ENCODE measurements around the gene CYFIP2. TPM values are rescaled to one million over a fixed set of nuclear protein-coding genes. Genes with fewer than 3 reads are reported as not detected.

CYFIP2 gene
- total RNA-seq, 4 donors from 2014 or later = 11.3 to 51.5 (median 13.6) TPM

GRCh38 chr5:157221959-157222358, 44.0 kb upstream of the CYFIP2 start:
- H3K27me3 ChIP-seq = no peaks in the 10 kb centered on the region
- TF ChIP-seq, protein P1, sequence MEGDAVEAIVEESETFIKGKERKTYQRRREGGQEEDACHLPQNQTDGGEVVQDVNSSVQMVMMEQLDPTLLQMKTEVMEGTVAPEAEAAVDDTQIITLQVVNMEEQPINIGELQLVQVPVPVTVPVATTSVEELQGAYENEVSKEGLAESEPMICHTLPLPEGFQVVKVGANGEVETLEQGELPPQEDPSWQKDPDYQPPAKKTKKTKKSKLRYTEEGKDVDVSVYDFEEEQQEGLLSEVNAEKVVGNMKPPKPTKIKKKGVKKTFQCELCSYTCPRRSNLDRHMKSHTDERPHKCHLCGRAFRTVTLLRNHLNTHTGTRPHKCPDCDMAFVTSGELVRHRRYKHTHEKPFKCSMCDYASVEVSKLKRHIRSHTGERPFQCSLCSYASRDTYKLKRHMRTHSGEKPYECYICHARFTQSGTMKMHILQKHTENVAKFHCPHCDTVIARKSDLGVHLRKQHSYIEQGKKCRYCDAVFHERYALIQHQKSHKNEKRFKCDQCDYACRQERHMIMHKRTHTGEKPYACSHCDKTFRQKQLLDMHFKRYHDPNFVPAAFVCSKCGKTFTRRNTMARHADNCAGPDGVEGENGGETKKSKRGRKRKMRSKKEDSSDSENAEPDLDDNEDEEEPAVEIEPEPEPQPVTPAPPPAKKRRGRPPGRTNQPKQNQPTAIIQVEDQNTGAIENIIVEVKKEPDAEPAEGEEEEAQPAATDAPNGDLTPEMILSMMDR (IDR thresholded peaks at IDR 0.05) = no peak
- TF ChIP-seq POLR2A (IDR thresholded peaks at IDR 0.05) = no peak
- H3K36me3 ChIP-seq = no peaks in the 10 kb centered on the region
- no peak overlapping the region for H3K4me3 ChIP-seq
- no peak for DNase-seq
- intact Hi-C loops (cut with DNase I; ENCODE audit: low total_unique reads) = no loop called here
- H3K4me1 ChIP-seq = no peaks in the 10 kb centered on the region
- no peak overlapping the region for H3K27ac ChIP-seq
- no peaks in the 10 kb centered on the region for H3K9me3 ChIP-seq

DNA sequence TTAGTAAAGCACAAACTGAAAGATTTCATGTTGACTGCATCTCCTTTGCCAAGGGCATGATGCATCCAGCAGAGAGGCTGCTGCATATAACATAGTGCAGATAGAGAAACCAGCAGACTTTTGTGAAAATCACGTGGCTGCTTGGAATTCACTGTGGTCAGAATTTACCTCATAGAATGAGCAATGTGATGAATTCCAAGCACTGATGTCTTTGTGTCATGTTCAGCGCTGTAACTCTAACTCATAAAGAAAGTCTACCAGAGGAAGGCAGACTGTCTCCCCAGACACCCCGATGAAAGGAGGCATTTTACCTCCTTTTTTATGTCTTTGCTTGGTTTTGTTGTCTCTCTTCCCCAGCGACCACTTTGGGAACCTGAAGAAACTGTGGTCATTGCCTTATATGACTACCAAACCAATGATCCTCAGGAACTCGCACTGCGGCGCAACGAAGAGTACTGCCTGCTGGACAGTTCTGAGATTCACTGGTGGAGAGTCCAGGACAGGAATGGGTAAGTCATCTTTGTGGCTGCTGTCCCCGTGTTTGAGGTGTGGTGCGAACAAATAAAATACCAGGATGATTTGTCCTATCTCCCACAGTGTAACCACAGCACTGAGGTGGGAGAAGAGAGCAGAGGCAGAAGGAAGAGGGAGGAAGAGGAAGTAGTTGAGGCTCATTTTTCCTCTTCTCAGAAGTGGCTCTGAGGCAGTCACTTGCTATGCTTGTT, 43.3 kb upstream of the CYFIP2 start:
- intact Hi-C loops (cut with DNase I; ENCODE audit: low total_unique reads) = no loop called here
- DNase-seq = no peak
- H3K9me3 ChIP-seq = no peaks in the 10 kb centered on the region
- H3K4me1 ChIP-seq = no peaks in the 10 kb centered on the region
- no peaks in the 10 kb centered on the region for H3K36me3 ChIP-seq
- H3K27ac ChIP-seq = no peak overlapping the region
- H3K4me3 ChIP-seq = no peak overlapping the region
- no peaks in the 10 kb centered on the region for H3K27me3 ChIP-seq
- TF ChIP-seq POLR2A (IDR thresholded peaks at IDR 0.05) = no peak
- TF ChIP-seq, protein P1 (IDR thresholded peaks at IDR 0.05) = no peak

- no peaks in the 10 kb centered on the region for H3K36me3 ChIP-seq
- DNase-seq = no peak
- no peak overlapping the region for H3K4me3 ChIP-seq
- intact Hi-C loops (cut with DNase I; ENCODE audit: low total_unique reads) = no loop called here
- H3K27me3 ChIP-seq = no peaks in the 10 kb centered on the region
- no peaks in the 10 kb centered on the region for H3K9me3 ChIP-seq
- TF ChIP-seq, protein P1 (IDR thresholded peaks at IDR 0.05) = no peak
- no peak for TF ChIP-seq POLR2A (IDR thresholded peaks at IDR 0.05)
- no peaks in the 10 kb centered on the region for H3K4me1 ChIP-seq
- no peak overlapping the region for H3K27ac ChIP-seq
These were observed 40.2 kb upstream of the CYFIP2 start for GRCh38 chr5:157225469-157226422.

DNA sequence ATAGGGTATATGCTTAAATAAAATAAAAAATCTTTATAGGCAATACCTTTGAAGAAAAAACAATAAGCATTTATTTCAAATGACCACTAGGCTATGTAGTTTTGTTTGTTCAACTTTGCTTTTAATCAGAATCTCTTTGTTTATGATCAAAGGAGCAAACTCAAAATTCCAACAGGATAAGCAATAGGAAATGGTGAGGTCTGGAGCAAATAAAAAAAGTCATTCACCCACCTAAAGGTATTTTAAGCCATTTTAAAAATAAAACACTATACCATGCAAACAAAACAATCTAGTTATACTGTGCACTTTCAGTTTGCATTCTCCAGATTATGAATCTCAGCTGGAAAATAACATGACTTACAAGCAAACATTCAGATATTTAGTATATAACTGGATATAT, 35.3 kb upstream of the CYFIP2 start:
- intact Hi-C loops (cut with DNase I; ENCODE audit: low total_unique reads) = no loop called here
- DNase-seq = no peak
- H3K4me1 ChIP-seq = no peaks in the 10 kb centered on the region
- H3K27me3 ChIP-seq = no peaks in the 10 kb centered on the region
- no peak for TF ChIP-seq POLR2A (IDR thresholded peaks at IDR 0.05)
- TF ChIP-seq, protein P1 (IDR thresholded peaks at IDR 0.05) = no peak
- H3K27ac ChIP-seq = no peak overlapping the region
- no peak overlapping the region for H3K4me3 ChIP-seq
- H3K36me3 ChIP-seq = no peaks in the 10 kb centered on the region
- no peaks in the 10 kb centered on the region for H3K9me3 ChIP-seq

GRCh38 chr5:157232706-157233105, 33.2 kb upstream of the CYFIP2 start:
- H3K9me3 ChIP-seq = no peaks in the 10 kb centered on the region
- H3K27me3 ChIP-seq = no peaks in the 10 kb centered on the region
- intact Hi-C loops (cut with DNase I; ENCODE audit: low total_unique reads) = no loop called here
- H3K27ac ChIP-seq = no peak overlapping the region
- no peaks in the 10 kb centered on the region for H3K4me1 ChIP-seq
- no peak overlapping the region for H3K4me3 ChIP-seq
- no peak for DNase-seq
- no peaks in the 10 kb centered on the region for H3K36me3 ChIP-seq
- TF ChIP-seq POLR2A (IDR thresholded peaks at IDR 0.05) = no peak
- TF ChIP-seq, protein P1 (IDR thresholded peaks at IDR 0.05) = no peak

All from uterus (tissue), 4 donors.